ENCODE data around the gene VPS39. TPM values are rescaled to one million over a fixed set of nuclear protein-coding genes. Genes with fewer than 3 reads are reported as not detected.

The VPS39 gene
- total RNA-seq, 1 experiment from 2014 or later, result 28.5 TPM

- ATAC-seq (peak; percentile 57), DNase-seq (peak; percentile 81)
- Histone ChIP-seq H3K9me3 (ENCODE audit: low read length) (no peaks in the 10 kb centered on the region), H3K4me3 (ENCODE audit: low read length) (no peak overlapping the region), H3K79me2 (ENCODE audit: low read length) (peaks cover 46% of the 10 kb centered on the region), H3F3A (ENCODE audit: low read length, unreplicated experiment) (no peaks in the 10 kb centered on the region), H3K4me1 (ENCODE audit: insufficient read depth, low read length) (peaks cover 24% of the 10 kb centered on the region), H3K9me2 (replicated peaks; ENCODE audit: low read length) (no peaks in the 10 kb centered on the region), H3K9ac (ENCODE audit: low read length) (no peak overlapping the region), H3K4me2 (ENCODE audit: low read length) (peak overlapping the region; percentile 9), H3K27ac (ENCODE audit: low read length) (peak overlapping the region; percentile 44), H2AFZ (ENCODE audit: low read length) (no peak overlapping the region), H4K20me1 (ENCODE audit: low read length) (no peaks in the 10 kb centered on the region), H3K27me3 (ENCODE audit: low read length) (no peaks in the 10 kb centered on the region), H3K36me3 (ENCODE audit: low read depth, low read length) (peaks cover 10% of the 10 kb centered on the region)
- ChIA-PET CTCF (interaction anchor here (0.6 kb wide), 1 partner anchor 723 kb away, joined by 3 read pairs; no protein-coding TSS in a partner anchor), POLR2A (ENCODE audit: unreplicated experiment) (no interaction called here)
- no TSS peak for BruUV-seq (replicated peaks)
- no peak for TF ChIP-seq EZH2 (IDR thresholded peaks at IDR 0.05; ENCODE audit: low read length, unreplicated experiment)
- no peak for TF ChIP-seq CTCF (conservative IDR thresholded peaks at IDR 0.05; ENCODE audit: low read depth, low read length)
- no peak for TF ChIP-seq EZH2phosphoT487 (IDR thresholded peaks at IDR 0.05; ENCODE audit: borderline replicate concordance, low read length)
- intact Hi-C loops (cut with micrococcal nuclease), result loop anchor here (10.0 kb wide), 1 partner anchor 271 kb away; no protein-coding TSS in a partner anchor
Measured at GRCh38 chr15:42203891-42204290, 4.2 kb downstream of the VPS39 start.

GRCh38 chr15:42202653-42203052 lies 5.5 kb downstream of the VPS39 start:
- Histone ChIP-seq H3K79me2 (ENCODE audit: low read length) (peaks cover 42% of the 10 kb centered on the region), H3K9me2 (replicated peaks; ENCODE audit: low read length) (no peaks in the 10 kb centered on the region), H3K4me3 (ENCODE audit: low read length) (no peak overlapping the region), H3K4me1 (ENCODE audit: insufficient read depth, low read length) (peaks cover 20% of the 10 kb centered on the region), H3K27me3 (ENCODE audit: low read length) (no peaks in the 10 kb centered on the region), H3K4me2 (ENCODE audit: low read length) (no peak overlapping the region), H3F3A (ENCODE audit: low read length, unreplicated experiment) (no peaks in the 10 kb centered on the region), H3K9ac (ENCODE audit: low read length) (no peak overlapping the region), H3K9me3 (ENCODE audit: low read length) (no peaks in the 10 kb centered on the region), H3K27ac (ENCODE audit: low read length) (no peak overlapping the region), H4K20me1 (ENCODE audit: low read length) (no peaks in the 10 kb centered on the region), H2AFZ (ENCODE audit: low read length) (no peak overlapping the region), H3K36me3 (ENCODE audit: low read depth, low read length) (peaks cover 10% of the 10 kb centered on the region)
- intact Hi-C loops (cut with micrococcal nuclease), result loop anchor here (10.0 kb wide), 1 partner anchor 272 kb away; no protein-coding TSS in a partner anchor
- DNase-seq (no peak), ATAC-seq (no peak)
- TF ChIP-seq EZH2phosphoT487 (IDR thresholded peaks at IDR 0.05; ENCODE audit: borderline replicate concordance, low read length) (no peak), EZH2 (IDR thresholded peaks at IDR 0.05; ENCODE audit: low read length, unreplicated experiment) (no peak), CTCF (conservative IDR thresholded peaks at IDR 0.05; ENCODE audit: low read depth, low read length) (no peak)
- ChIA-PET POLR2A (ENCODE audit: unreplicated experiment) (no interaction called here), CTCF (no interaction called here)
- no TSS peak for BruUV-seq (replicated peaks)

- Histone ChIP-seq H3K4me2 (ENCODE audit: low read length) (no peak overlapping the region), H3K79me2 (ENCODE audit: low read length) (peaks cover 34% of the 10 kb centered on the region), H2AFZ (ENCODE audit: low read length) (no peak overlapping the region), H3K9me3 (ENCODE audit: low read length) (no peaks in the 10 kb centered on the region), H3K36me3 (ENCODE audit: low read depth, low read length) (peaks cover 10% of the 10 kb centered on the region), H3K27me3 (ENCODE audit: low read length) (no peaks in the 10 kb centered on the region), H3K9ac (ENCODE audit: low read length) (no peak overlapping the region), H3K9me2 (replicated peaks; ENCODE audit: low read length) (no peaks in the 10 kb centered on the region), H3F3A (ENCODE audit: low read length, unreplicated experiment) (no peaks in the 10 kb centered on the region), H3K4me3 (ENCODE audit: low read length) (no peak overlapping the region), H4K20me1 (ENCODE audit: low read length) (no peaks in the 10 kb centered on the region), H3K27ac (ENCODE audit: low read length) (no peak overlapping the region), H3K4me1 (ENCODE audit: insufficient read depth, low read length) (peaks cover 13% of the 10 kb centered on the region)
- no TSS peak for BruUV-seq (replicated peaks)
- no peak for DNase-seq
- ChIA-PET POLR2A (ENCODE audit: unreplicated experiment) (no interaction called here), CTCF (no interaction called here)
- no peak for ATAC-seq
- intact Hi-C loops (cut with micrococcal nuclease), result loop anchor here (10.0 kb wide), 1 partner anchor 273 kb away; no protein-coding TSS in a partner anchor
- TF ChIP-seq EZH2phosphoT487 (IDR thresholded peaks at IDR 0.05; ENCODE audit: borderline replicate concordance, low read length), result no peak
- no peak for TF ChIP-seq EZH2 (IDR thresholded peaks at IDR 0.05; ENCODE audit: low read length, unreplicated experiment)
- no peak for TF ChIP-seq CTCF (conservative IDR thresholded peaks at IDR 0.05; ENCODE audit: low read depth, low read length)
Measured at GRCh38 chr15:42201801-42202200, 6.3 kb downstream of the VPS39 start.

Measured in PC-3 (cell line).